Pancreas (tissue), 10 donors: Measurements from ENCODE around the gene SLC26A4. TPM values are rescaled to one million over a fixed set of nuclear protein-coding genes. Genes with fewer than 3 reads are reported as not detected.
"Not testable (repeated sequence)": the region's sequence is repeated elsewhere in the genome, so short reads cannot be mapped to it uniquely, and the experiment has no call there.

Experiments
- ATAC-seq, 4 donors: fragments of 200-7000 bp; cut with Tn5 transposase; one replicate each; pipeline versions ENCODE4 v1.8.0 to v1.9.1; 2020; ENCODE audit warnings: mild to moderate bottlenecking in 4 of 4, moderate library complexity in 4 of 4
- DNase-seq, 6 donors: peaks; one replicate each; pipeline ENCODE4 v3.0.0-alpha.2; 2020
- FAIRE-seq: peaks from 2 replicates; lab custom pipeline; 2012; peaks lifted over from hg19 to GRCh38; lab: Jason Lieb, UNC
- H3K27ac ChIP-seq, 4 donors: fragments of 200-600 bp; sonication (generic); 1 replicate in 3 of 4; 2 replicates in 1 of 4; pipeline versions ENCODE4 v1.5.0 to v1.8.0; 2020
- H3K27me3 ChIP-seq, 4 donors: fragments of 200-600 bp; one replicate each; pipeline ENCODE4 v1.8.0; 2021
- H3K36me3 ChIP-seq, 3 donors: fragments of 200-600 bp; sonication (generic) in 1 of 3; one replicate each; pipeline versions ENCODE4 v1.5.0 to v1.8.0; 2020 to 2021
- H3K4me1 ChIP-seq, 3 donors: fragments of 200-600 bp; one replicate each; pipeline ENCODE4 v1.8.0; 2021
- H3K4me3 ChIP-seq, 4 donors: fragments of 200-600 bp; sonication (generic) in 2 of 4; one replicate each; pipeline versions ENCODE4 v1.5.0 to v1.8.0; 2020 to 2021
- H3K9me3 ChIP-seq, 4 donors: fragments of 200-600 bp; one replicate each; pipeline ENCODE4 v1.8.0; 2021
- CTCF ChIP-seq, 4 donors: fragments of 200-600 bp; sonication (generic) in 3 of 4; IDR thresholded peaks; one replicate each; pipeline versions ENCODE4 v1.5.0 to v1.8.0; 2021; ENCODE audit warnings: antibody characterized with exemption in 4 of 4
- WGBS, 2 donors: extraction: QIAGEN DNeasy Blood & Tissue Kit; methylation state at CpG; one replicate each; pipeline ENCODE4 v1.1.7; 2013; 5-methylcytosine and 5-hydroxymethylcytosine counted together
- intact Hi-C, 3 donors: fragments of 100-400 bp; cut with DNase I; formaldehyde crosslinking; loops; one replicate each; pipeline versions ENCODE4 v1.11.1 to v1.14.2; 2022
- polyA plus RNA-seq, 2 donors: library from polyadenylated mRNA; stranded (reverse); fragments of 200-250 nt; gene quantifications; one replicate each; pipeline ENCODE4 v1.2.3, GENCODE V29; 2013
- total RNA-seq, 6 donors: library from RNA; stranded (reverse); fragmentation: NEBNext Ultra II Directional in 4 of 6; extraction: Animal tissue kit (Norgen Biotek cat#: 25700) in 4 of 6; gene quantifications; one replicate each; pipeline versions ENCODE4 v1.2.1 to v1.2.4, GENCODE V29; 2021 to 2023
- donor health status: healthy with polysubstance abuse.
- donor health status: DM: no; HTN: no; CAD: no; lungs with moderate emphysema.
- donor health status: DM: no; HTN: no; CAD: no.
- donor health status: control.
- donor health status: control.
- donor health status: Bipolar disorder and iron deficiency.
- donor health status: DM: yes; HTN: yes; CAD: no.
- donor health status: DM: no; HTN: no; CAD: no.
- donor health status: DM: no; HTN: no; CAD: no.
- donor health status: DM: yes; HTN: yes; CAD: no.

The SLC26A4 gene
- total and polyA plus RNA-seq, 8 donors = 0.15 to 2.0 (median 0.60) TPM

- Histone ChIP-seq H3K27ac (no peak overlapping the region), H3K4me3 (no peak overlapping the region), H3K27me3 (no peaks in the 10 kb centered on the region), H3K4me1 (no peaks in the 10 kb centered on the region), H3K9me3 (no peaks in the 10 kb centered on the region), H3K36me3 (no peaks in the 10 kb centered on the region)
- 83 to 92% methylated on average over 8 of the region's 8 CpGs for WGBS, 2 donors
- TF ChIP-seq CTCF (IDR thresholded peaks at IDR 0.05) = no peak
- DNase-seq (no peak), FAIRE-seq (no peak), ATAC-seq (no peak)
- intact Hi-C loops = no loop called here
These were observed 32.1 kb upstream of the SLC26A4 start for GRCh38 chr7:107628461-107629064.

GRCh38 chr7:107630342-107630741, 30.3 kb upstream of the SLC26A4 start:
- H3K27me3 ChIP-seq = no peaks in the 10 kb centered on the region
- FAIRE-seq = no peak
- no peak overlapping the region for H3K4me3 ChIP-seq
- H3K9me3 ChIP-seq = no peaks in the 10 kb centered on the region
- no peaks in the 10 kb centered on the region for H3K36me3 ChIP-seq
- no peak for DNase-seq
- 85 to 86% methylated on average over 8 of the region's 8 CpGs for WGBS, 2 donors
- no peak for TF ChIP-seq CTCF (IDR thresholded peaks at IDR 0.05)
- intact Hi-C loops = no loop called here
- no peaks in the 10 kb centered on the region for H3K4me1 ChIP-seq
- H3K27ac ChIP-seq = no peak overlapping the region
- no peak for ATAC-seq

GRCh38 chr7:107631588-107632491, 28.8 kb upstream of the SLC26A4 start:
- TF ChIP-seq CTCF (IDR thresholded peaks at IDR 0.05) = no peak
- Histone ChIP-seq H3K9me3 (no peaks in the 10 kb centered on the region), H3K4me3 (no peak overlapping the region), H3K27ac (no peak overlapping the region), H3K4me1 (no peaks in the 10 kb centered on the region), H3K27me3 (no peaks in the 10 kb centered on the region), H3K36me3 (no peaks in the 10 kb centered on the region)
- DNase-seq (peak in 1 of 6 donors; percentile 58), ATAC-seq (no peak), FAIRE-seq (no peak)
- intact Hi-C loops = no loop called here
- WGBS, 2 donors = 90 to 94% methylated on average over 12 of the region's 12 CpGs

- intact Hi-C loops = no loop called here
- Histone ChIP-seq H3K4me3 (no peak overlapping the region), H3K27me3 (no peaks in the 10 kb centered on the region), H3K27ac (no peak overlapping the region), H3K36me3 (no peaks in the 10 kb centered on the region), H3K9me3 (no peaks in the 10 kb centered on the region), H3K4me1 (no peaks in the 10 kb centered on the region)
- ATAC-seq = no peak
- TF ChIP-seq CTCF (IDR thresholded peaks at IDR 0.05) = no peak
- WGBS, 2 donors = 90 to 96% methylated on average over 2 of the region's 2 CpGs
- FAIRE-seq = no peak
- no peak for DNase-seq
These were observed 28.1 kb upstream of the SLC26A4 start for GRCh38 chr7:107632492-107632865.

GRCh38 chr7:107638594-107638993, 22.0 kb upstream of the SLC26A4 start:
- Histone ChIP-seq H3K36me3 (no peaks in the 10 kb centered on the region), H3K9me3 (no peaks in the 10 kb centered on the region), H3K27ac (no peak overlapping the region), H3K4me3 (no peak overlapping the region), H3K27me3 (no peaks in the 10 kb centered on the region), H3K4me1 (no peaks in the 10 kb centered on the region)
- ATAC-seq (no peak), DNase-seq (no peak), FAIRE-seq (no peak)
- WGBS, 2 donors = 91 to 97% methylated on average over 1 of the region's 1 CpG
- no peak for TF ChIP-seq CTCF (IDR thresholded peaks at IDR 0.05)
- intact Hi-C loops = no loop called here

GRCh38 chr7:107639070-107639469, 21.6 kb upstream of the SLC26A4 start:
- not testable (repeated sequence) for H3K4me1 ChIP-seq
- 92 to 95% methylated on average over 2 of the region's 2 CpGs for WGBS, 2 donors

More at GRCh38 chr7:107639070-107639469, 21.6 kb upstream of the SLC26A4 start:
- H3K9me3 ChIP-seq, ATAC-seq, FAIRE-seq, H3K36me3 ChIP-seq, DNase-seq, H3K4me3 ChIP-seq, intact Hi-C loops, H3K27me3 ChIP-seq, H3K27ac ChIP-seq: not testable (repeated sequence)
